Activated naive CD4-positive, alpha-beta T cell treated with anti-CD3 and anti-CD28 coated beads for 36 hours (primary cell): ENCODE measurements around the gene PJA2. TPM values are rescaled to one million over a fixed set of nuclear protein-coding genes. Genes with fewer than 3 reads are reported as not detected.
"Not testable (repeated sequence)": the region's sequence is repeated elsewhere in the genome, so short reads cannot be mapped to it uniquely, and the experiment has no call there.

Source experiments
- CTCF ChIA-PET: fragments of 350-600 bp; sonication (Branson Sonifier 250); formaldehyde crosslinking; loops from one replicate; lab custom pipeline; 2021; ENCODE audit warnings: antibody characterized with exemption; lab: Charles Lee
- DNase-seq: peaks from one replicate; pipeline ENCODE4 v3.0.0-alpha.2; 2020
- H3K27ac Mint-ChIP-seq: one replicate; pipeline ENCODE4 v1.8.0; 2021; ENCODE audit warnings: mild to moderate bottlenecking, mixed read lengths
- H3K27me3 Mint-ChIP-seq: one replicate; pipeline ENCODE4 v1.8.0; 2021; ENCODE audit warnings: low read depth, mixed read lengths
- H3K36me3 Mint-ChIP-seq: one replicate; pipeline ENCODE4 v1.8.0; 2021; ENCODE audit warnings: low read depth, mixed read lengths
- H3K4me1 Mint-ChIP-seq: one replicate; pipeline ENCODE4 v1.8.0; 2021; ENCODE audit warnings: low read depth, mixed read lengths
- H3K4me3 Mint-ChIP-seq: one replicate; pipeline ENCODE4 v1.8.0; 2021; ENCODE audit warnings: mild to moderate bottlenecking, moderate library complexity, mixed read lengths
- H3K9me3 Mint-ChIP-seq: one replicate; pipeline ENCODE4 v1.8.0; 2021; ENCODE audit warnings: mixed read lengths
- intact Hi-C: fragments of 100-400 bp; cut with micrococcal nuclease; formaldehyde crosslinking; loops from one replicate; pipeline ENCODE4 v1.15.1; 2023
- total RNA-seq, 2 experiments: library from RNA; stranded (reverse); gene quantifications; one replicate each; pipeline ENCODE4 v1.2.3, GENCODE V29; 2021

Gene PJA2
- total RNA-seq, 2 experiments from 2014 or later, result 53.1 to 56.9 TPM

DNA sequence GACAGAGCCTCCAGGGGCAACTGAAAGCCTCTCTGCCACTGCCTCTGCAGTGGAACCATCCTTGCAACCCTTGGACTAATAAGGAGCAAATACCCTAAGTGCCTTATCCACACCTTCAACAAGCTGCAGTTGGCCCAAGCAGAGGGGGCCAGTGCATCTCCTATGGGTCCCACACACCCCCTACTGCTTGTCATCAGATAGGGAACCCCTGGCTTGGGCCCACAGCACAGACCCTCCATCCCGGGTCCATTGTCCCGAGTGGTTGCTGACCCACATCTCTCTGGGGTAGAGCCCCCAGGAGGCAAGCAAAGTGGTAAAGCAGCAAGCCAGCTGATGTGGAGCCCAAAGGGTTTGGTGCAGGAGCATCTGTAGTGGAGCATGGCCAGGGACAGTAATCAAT is 119.5 kb downstream of the PJA2 start:
- intact Hi-C loops, result no loop called here
- Mint-ChIP-seq H3K36me3 (peaks cover 35% of the 10 kb centered on the region), H3K4me3 (no peak overlapping the region), H3K27ac (no peak overlapping the region), H3K4me1 (no peaks in the 10 kb centered on the region), H3K27me3 (no peaks in the 10 kb centered on the region), H3K9me3 (peaks cover 26% of the 10 kb centered on the region)
- no peak for DNase-seq
- CTCF ChIA-PET, result no interaction called here

DNA sequence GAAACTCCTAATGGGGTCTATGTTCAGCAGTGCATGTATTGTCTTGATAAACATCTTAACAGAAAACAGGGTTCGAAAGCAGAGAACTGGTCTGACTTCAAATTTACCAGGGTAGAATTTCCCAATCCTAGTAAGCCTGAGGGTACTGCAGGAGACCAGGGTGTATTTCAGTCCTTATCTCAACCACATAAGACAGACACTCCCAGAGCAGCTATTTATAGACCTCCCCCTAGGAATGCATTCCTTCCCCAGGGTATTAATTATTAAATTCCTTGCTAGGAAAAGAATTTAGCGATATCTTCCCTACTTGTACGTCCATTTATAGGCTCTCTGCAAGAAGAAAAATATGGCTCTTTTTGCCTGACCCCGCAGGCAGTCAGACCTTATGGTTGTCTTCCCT is 123.1 kb downstream of the PJA2 start:
- peaks cover 29% of the 10 kb centered on the region for H3K9me3 Mint-ChIP-seq

More for the DNA sequence above, 123.1 kb downstream of the PJA2 start:
- H3K27me3 Mint-ChIP-seq, H3K4me1 Mint-ChIP-seq, H3K27ac Mint-ChIP-seq, CTCF ChIA-PET, H3K4me3 Mint-ChIP-seq, DNase-seq, intact Hi-C loops: not testable (repeated sequence)
- peaks cover 40% of the 10 kb centered on the region for H3K36me3 Mint-ChIP-seq
